H54 (cell line): ENCODE results near the gene SLC16A11.

Experiments
- DNase-seq: peaks from one replicate; pipeline ENCODE4 v3.0.0; 2011; ENCODE audit warnings: low spot score, mixed read lengths; ENCODE audit not compliant: insufficient read length
- FAIRE-seq: peaks from 3 replicates; lab custom pipeline; 2011; peaks lifted over from hg19 to GRCh38; lab: Jason Lieb, UNC
- POLR2A ChIP-seq: IDR thresholded peaks from 2 replicates; pipeline ENCODE4 v1.6.1; 2011; ENCODE audit warnings: low read depth, mild to moderate bottlenecking, low read length

SLC16A11 gene

GRCh38 chr17:7045492-7046126 is 1.7 kb upstream of the SLC16A11 start:
- no peak for TF ChIP-seq POLR2A
- peak; percentile 52 for DNase-seq

GRCh38 chr17:7043182-7043496 is 753 bp downstream of the SLC16A11 start:
- TF ChIP-seq POLR2A, result no peak
- DNase-seq (no peak), FAIRE-seq (no peak)

More at GRCh38 chr17:7045492-7046126, 1.7 kb upstream of the SLC16A11 start:
- no peak for FAIRE-seq

- no peak for DNase-seq
- no peak for FAIRE-seq
- no peak for TF ChIP-seq POLR2A
Measured at GRCh38 chr17:7042501-7043181, 1.3 kb downstream of the SLC16A11 start.

- DNase-seq (no peak), FAIRE-seq (no peak)
- no peak for TF ChIP-seq POLR2A
Measured at GRCh38 chr17:7041607-7042500, 2.0 kb downstream of the SLC16A11 start.

- no peak for TF ChIP-seq POLR2A
- no peak for DNase-seq
- FAIRE-seq, result no peak
Measured at GRCh38 chr17:7039832-7040231, 4.1 kb downstream of the SLC16A11 start.

GRCh38 chr17:7038025-7038862 is 5.6 kb downstream of the SLC16A11 start:
- TF ChIP-seq POLR2A, result no peak
- FAIRE-seq (no peak), DNase-seq (no peak)

- FAIRE-seq, result peak; percentile 71
- peak; percentile 75 for TF ChIP-seq POLR2A
- DNase-seq, result peak; percentile 99
Measured at GRCh38 chr17:7035591-7036368, 8.1 kb downstream of the SLC16A11 start, which contains the start of gene SLC16A13. SLC16A13 (plus strand) TSS chr17:7036015; CDS start chr17:7036383, 368 bp downstream.

GRCh38 chr17:7034955-7035590 is 8.8 kb downstream of the SLC16A11 start:
- TF ChIP-seq POLR2A, result no peak
- no peak for FAIRE-seq
- no peak for DNase-seq

GRCh38 chr17:7029659-7030058 is 14.2 kb downstream of the SLC16A11 start:
- DNase-seq, result no peak
- FAIRE-seq, result no peak
- TF ChIP-seq POLR2A, result no peak

GRCh38 chr17:7029096-7029495 is 14.8 kb downstream of the SLC16A11 start:
- no peak for FAIRE-seq

GRCh38 chr17:7027335-7027734 is 16.6 kb downstream of the SLC16A11 start:
- no peak for TF ChIP-seq POLR2A
- DNase-seq, result no peak
- no peak for FAIRE-seq

More at GRCh38 chr17:7029096-7029495, 14.8 kb downstream of the SLC16A11 start:
- TF ChIP-seq POLR2A, result no peak
- DNase-seq, result no peak
